Calu3 (cell line): ENCODE results near the gene RTEL1. TPM values are rescaled to one million over a fixed set of nuclear protein-coding genes. Genes with fewer than 3 reads are reported as not detected.

ENCODE experiments used
- BruUV-seq: library from RNA; stranded (reverse); fragments of 400-500 nt; replicated peaks from 2 replicates; lab custom pipeline; 2021; lab: Mats Ljungman, UMichigan
- CTCF ChIA-PET: fragments of 300-600 bp; sonication (Branson Sonifier 250); formaldehyde crosslinking; loops from one replicate; lab custom pipeline; 2022; ENCODE audit warnings: antibody characterized with exemption; lab: Charles Lee
- DNase-seq: peaks from one replicate; pipeline ENCODE4 v3.0.0; 2022
- H3K27ac Mint-ChIP-seq: one replicate; pipeline ENCODE4 v1.8.0; 2022; ENCODE audit warnings: mixed read lengths; ENCODE audit not compliant: unreplicated experiment
- H3K27me3 Mint-ChIP-seq: one replicate; pipeline ENCODE4 v1.8.0; 2022; ENCODE audit warnings: mixed read lengths; ENCODE audit not compliant: unreplicated experiment
- H3K36me3 Mint-ChIP-seq: one replicate; pipeline ENCODE4 v1.8.0; 2022; ENCODE audit warnings: mild to moderate bottlenecking, moderate library complexity, mixed read lengths; ENCODE audit not compliant: insufficient read depth, unreplicated experiment
- H3K4me1 Mint-ChIP-seq: one replicate; pipeline ENCODE4 v1.8.0; 2022; ENCODE audit warnings: mild to moderate bottlenecking, low read depth, mixed read lengths; ENCODE audit not compliant: unreplicated experiment
- H3K4me3 Mint-ChIP-seq: one replicate; pipeline ENCODE4 v1.8.0; 2022; ENCODE audit warnings: mild to moderate bottlenecking, low read depth, moderate library complexity, mixed read lengths; ENCODE audit not compliant: unreplicated experiment
- H3K9me3 Mint-ChIP-seq: one replicate; pipeline ENCODE4 v1.8.0; 2022; ENCODE audit warnings: low read depth, mixed read lengths; ENCODE audit not compliant: unreplicated experiment
- CTCF ChIP-seq: fragments of 200-600 bp; IDR thresholded peaks from one replicate; pipeline ENCODE4 v1.8.0; 2022; ENCODE audit warnings: antibody characterized with exemption; ENCODE audit not compliant: unreplicated experiment
- intact Hi-C: fragments of 100-400 bp; cut with micrococcal nuclease; formaldehyde crosslinking; loops from one replicate; pipeline ENCODE4 v1.10.0; 2022; ENCODE audit not compliant: unreplicated experiment
- total RNA-seq: library from RNA; stranded (reverse); gene quantifications from 2 replicates; pipeline ENCODE4 v1.2.3, GENCODE V29; 2022

The RTEL1 gene
- total RNA-seq, 1 experiment from 2014 or later: 39.1 TPM

DNA sequence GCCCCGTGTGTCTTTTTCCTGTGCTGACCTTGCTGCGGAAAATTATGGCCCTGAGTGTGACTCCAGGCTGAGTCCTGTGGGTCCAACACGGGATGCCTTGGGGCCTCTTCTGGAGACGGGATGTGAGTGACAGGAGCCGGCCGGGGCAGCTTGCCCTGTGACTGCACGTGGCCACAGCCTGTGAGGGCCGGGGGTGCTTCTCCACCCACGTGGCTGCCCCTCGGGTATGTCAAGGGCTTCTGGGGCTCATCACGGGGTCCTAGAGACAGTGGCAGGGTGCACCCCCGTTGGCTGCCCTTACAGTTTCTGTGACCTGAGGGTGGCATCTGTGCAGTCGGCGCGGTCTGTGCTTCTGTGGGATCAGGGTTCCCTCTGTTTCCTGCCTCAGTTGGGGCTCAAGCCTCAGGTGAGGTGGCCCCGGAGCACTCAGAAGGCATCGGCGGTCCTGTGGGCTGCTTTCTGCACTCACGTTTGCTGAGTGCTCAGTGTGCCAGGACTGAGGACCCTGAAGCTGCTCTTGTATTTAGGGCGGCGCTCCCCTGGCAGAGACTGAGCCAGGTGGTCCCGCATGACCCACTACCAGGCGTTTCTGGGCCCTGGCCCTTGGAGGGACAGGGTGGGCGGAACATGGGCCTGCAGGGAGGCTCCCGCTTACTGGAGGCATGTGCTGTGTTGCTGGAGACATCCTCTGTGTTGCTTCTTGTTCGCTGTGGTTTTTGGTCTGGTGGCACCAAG lies 5.4 kb downstream of the RTEL1 start:
- peaks cover 39% of the 10 kb centered on the region for H3K36me3 Mint-ChIP-seq
- no peak for TF ChIP-seq CTCF
- CTCF ChIA-PET: interaction anchor here (0.5 kb wide), 1 partner anchor 40 kb away, joined by 5 read pairs; no protein-coding TSS in a partner anchor
- H3K4me3 Mint-ChIP-seq: no peak overlapping the region
- H3K9me3 Mint-ChIP-seq: peaks cover 2% of the 10 kb centered on the region
- intact Hi-C loops: no loop called here
- BruUV-seq: no TSS peak
- no peaks in the 10 kb centered on the region for H3K27me3 Mint-ChIP-seq
- peaks cover 20% of the 10 kb centered on the region for H3K4me1 Mint-ChIP-seq
- no peak for DNase-seq
- no peak overlapping the region for H3K27ac Mint-ChIP-seq

GRCh38 chr20:63664143-63664851 lies 6.2 kb downstream of the RTEL1 start:
- H3K4me3 Mint-ChIP-seq: no peak overlapping the region
- no peaks in the 10 kb centered on the region for H3K27me3 Mint-ChIP-seq
- peaks cover 2% of the 10 kb centered on the region for H3K9me3 Mint-ChIP-seq
- TF ChIP-seq CTCF: no peak
- no peak overlapping the region for H3K27ac Mint-ChIP-seq
- DNase-seq: no peak
- intact Hi-C loops: no loop called here
- peaks cover 31% of the 10 kb centered on the region for H3K36me3 Mint-ChIP-seq
- peaks cover 15% of the 10 kb centered on the region for H3K4me1 Mint-ChIP-seq
- CTCF ChIA-PET: no interaction called here
- BruUV-seq: no TSS peak

- BruUV-seq: no TSS peak
- CTCF ChIA-PET: no interaction called here
- DNase-seq: no peak
- no peak overlapping the region for H3K27ac Mint-ChIP-seq
- H3K4me3 Mint-ChIP-seq: no peak overlapping the region
- H3K4me1 Mint-ChIP-seq: peaks cover 8% of the 10 kb centered on the region
- peaks cover 29% of the 10 kb centered on the region for H3K36me3 Mint-ChIP-seq
- peaks cover 2% of the 10 kb centered on the region for H3K9me3 Mint-ChIP-seq
- no peak for TF ChIP-seq CTCF
- no peaks in the 10 kb centered on the region for H3K27me3 Mint-ChIP-seq
- intact Hi-C loops: no loop called here
Observed at GRCh38 chr20:63664861-63665594, 6.9 kb downstream of the RTEL1 start.

- no peak for TF ChIP-seq CTCF
- no TSS peak for BruUV-seq
- intact Hi-C loops: no loop called here
- Mint-ChIP-seq H3K27ac (no peak overlapping the region), H3K36me3 (peaks cover 29% of the 10 kb centered on the region), H3K4me3 (no peak overlapping the region), H3K27me3 (no peaks in the 10 kb centered on the region), H3K9me3 (peaks cover 2% of the 10 kb centered on the region), H3K4me1 (peaks cover 1% of the 10 kb centered on the region)
- CTCF ChIA-PET: no interaction called here
- no peak for DNase-seq
Observed at GRCh38 chr20:63665708-63666107, 7.6 kb downstream of the RTEL1 start.
